Mammary epithelial cell (primary cell): ENCODE data around the gene MAPKAPK2.

Experiments
- EZH2 ChIP-seq: IDR thresholded peaks from 2 replicates; pipeline ENCODE4 v1.6.1; 2012; ENCODE audit warnings: low read length, inconsistent platforms, borderline replicate concordance
- TF ChIP-seq, protein P1 (sequence below), 2 donors: IDR thresholded peaks in 1 of 2; conservative IDR thresholded peaks in 1 of 2; 2 replicates each; pipeline ENCODE4 v1.5.1; 2011 to 2012; ENCODE audit warnings: inconsistent platforms in 2 of 2, low read length in 2 of 2, mild to moderate bottlenecking in 2 of 2, control low read depth in 1 of 2, low read depth in 1 of 2; ENCODE audit not compliant: insufficient read depth in 1 of 2; ENCODE audit errors: extremely low read depth in 1 of 2

GRCh38 chr1:206690516-206690915, 5.8 kb downstream of the MAPKAPK2 start:
- TF ChIP-seq, protein P1, sequence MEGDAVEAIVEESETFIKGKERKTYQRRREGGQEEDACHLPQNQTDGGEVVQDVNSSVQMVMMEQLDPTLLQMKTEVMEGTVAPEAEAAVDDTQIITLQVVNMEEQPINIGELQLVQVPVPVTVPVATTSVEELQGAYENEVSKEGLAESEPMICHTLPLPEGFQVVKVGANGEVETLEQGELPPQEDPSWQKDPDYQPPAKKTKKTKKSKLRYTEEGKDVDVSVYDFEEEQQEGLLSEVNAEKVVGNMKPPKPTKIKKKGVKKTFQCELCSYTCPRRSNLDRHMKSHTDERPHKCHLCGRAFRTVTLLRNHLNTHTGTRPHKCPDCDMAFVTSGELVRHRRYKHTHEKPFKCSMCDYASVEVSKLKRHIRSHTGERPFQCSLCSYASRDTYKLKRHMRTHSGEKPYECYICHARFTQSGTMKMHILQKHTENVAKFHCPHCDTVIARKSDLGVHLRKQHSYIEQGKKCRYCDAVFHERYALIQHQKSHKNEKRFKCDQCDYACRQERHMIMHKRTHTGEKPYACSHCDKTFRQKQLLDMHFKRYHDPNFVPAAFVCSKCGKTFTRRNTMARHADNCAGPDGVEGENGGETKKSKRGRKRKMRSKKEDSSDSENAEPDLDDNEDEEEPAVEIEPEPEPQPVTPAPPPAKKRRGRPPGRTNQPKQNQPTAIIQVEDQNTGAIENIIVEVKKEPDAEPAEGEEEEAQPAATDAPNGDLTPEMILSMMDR (conservative IDR thresholded peaks at IDR 0.05 in 1 of 2, IDR thresholded peaks at IDR 0.05 in 1 of 2; ENCODE audit: extremely low read depth in 1 of 2, insufficient read depth in 1 of 2, low read depth in 1 of 2, low read length in 2 of 2): no peak
- TF ChIP-seq EZH2: no peak
